GM10248 (cell line): ENCODE data around the gene RPAP3.

Experiments
- CTCF ChIA-PET: fragments of 300-600 bp; sonication (Branson Sonifier 250); formaldehyde crosslinking; extraction: SDS; loops from one replicate; lab custom pipeline; 2021; ENCODE audit warnings: antibody characterized with exemption; lab: Yijun Ruan, JAX
- POLR2A ChIA-PET: fragments of 350-650 bp; sonication (Branson Sonifier 250); formaldehyde crosslinking; extraction: SDS; loops from one replicate; lab custom pipeline; 2020; ENCODE audit warnings: antibody characterized with exemption; lab: Yijun Ruan, JAX
- DNase-seq: peaks from one replicate; pipeline ENCODE4 v3.0.0; 2012; ENCODE audit errors: extremely low spot score
- CTCF ChIP-seq: IDR thresholded peaks from 2 replicates; pipeline ENCODE4 v1.5.1; 2012; ENCODE audit warnings: mild to moderate bottlenecking, low read depth; ENCODE audit errors: extremely low read depth, missing control alignments, control extremely low read depth

RPAP3 gene

DNA sequence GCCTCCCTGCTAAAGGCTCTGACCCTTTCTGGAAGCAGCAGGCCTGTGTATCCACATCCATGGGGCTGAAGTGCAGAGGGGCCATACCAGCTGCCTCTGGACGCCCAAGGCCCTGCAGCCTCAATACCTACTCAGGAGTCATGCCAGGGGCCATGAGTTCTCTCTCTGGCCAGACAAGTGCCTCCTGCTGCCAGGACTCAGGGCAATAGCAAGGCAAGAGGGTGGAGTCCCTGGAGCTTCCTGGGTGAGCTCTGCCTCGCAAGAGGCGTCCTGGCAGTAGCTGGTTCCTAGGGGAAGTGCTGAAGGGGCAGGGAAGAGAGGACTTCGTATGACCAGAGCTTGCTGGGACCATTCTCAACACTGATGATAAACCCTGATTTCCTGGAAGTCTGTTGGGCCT lies 30.4 kb upstream of the RPAP3 start:
- no peak for DNase-seq
- POLR2A ChIA-PET = no interaction called here
- no peak for TF ChIP-seq CTCF
- CTCF ChIA-PET = interaction anchor here (0.8 to 46.2 kb wide), 4 partner anchors 11 to 46 kb away, joined by 3 to 1524 read pairs (median 233); partner anchors contain the start of genes ENDOU, RAPGEF3 and SLC48A1

GRCh38 chr12:47735649-47736048 lies 29.8 kb upstream of the RPAP3 start:
- ChIA-PET POLR2A (no interaction called here), CTCF (interaction anchor here (2.8 to 46.2 kb wide), 3 partner anchors 19 to 47 kb away, joined by 18 to 1524 read pairs (median 448); partner anchors contain the start of genes RAPGEF3 and SLC48A1)
- peak; percentile 19 for DNase-seq
- TF ChIP-seq CTCF = no peak

- no peak for TF ChIP-seq CTCF
- CTCF ChIA-PET = interaction anchor here (0.7 to 46.2 kb wide), 5 partner anchors 18 to 103 kb away, joined by 3 to 1524 read pairs (median 5); partner anchors contain the start of gene SLC48A1
- no peak for DNase-seq
- POLR2A ChIA-PET = no interaction called here
Observed at GRCh38 chr12:47734725-47735480, 29.1 kb upstream of the RPAP3 start.

DNA sequence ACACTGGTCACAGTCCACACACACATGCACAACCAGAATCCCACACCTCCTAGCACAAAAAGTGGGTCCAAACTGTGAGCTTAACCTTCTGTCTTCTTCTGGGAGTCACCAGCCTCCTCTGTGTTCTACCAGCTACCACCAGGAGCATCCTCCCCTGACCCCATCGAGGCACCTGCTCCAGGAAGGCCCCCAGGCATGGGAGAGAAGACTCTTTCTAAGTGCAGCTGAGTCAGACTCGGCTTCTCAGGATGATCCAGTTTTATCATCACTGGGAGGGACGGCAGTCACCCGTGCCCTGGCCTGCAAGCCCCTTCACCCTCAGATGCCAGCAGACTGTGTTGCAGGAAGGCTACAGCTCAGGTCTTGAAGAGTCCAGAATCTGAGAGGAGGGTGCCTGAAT lies 27.3 kb upstream of the RPAP3 start:
- CTCF ChIA-PET = interaction anchor here (1.0 to 46.2 kb wide), 9 partner anchors 9 to 105 kb away, joined by 3 to 1524 read pairs (median 5); partner anchors contain the start of gene SLC48A1
- TF ChIP-seq CTCF = no peak
- POLR2A ChIA-PET = interaction anchor here (0.8 kb wide), 1 partner anchor 26 kb away, joined by 3 read pairs; no protein-coding TSS in a partner anchor
- no peak for DNase-seq

DNA sequence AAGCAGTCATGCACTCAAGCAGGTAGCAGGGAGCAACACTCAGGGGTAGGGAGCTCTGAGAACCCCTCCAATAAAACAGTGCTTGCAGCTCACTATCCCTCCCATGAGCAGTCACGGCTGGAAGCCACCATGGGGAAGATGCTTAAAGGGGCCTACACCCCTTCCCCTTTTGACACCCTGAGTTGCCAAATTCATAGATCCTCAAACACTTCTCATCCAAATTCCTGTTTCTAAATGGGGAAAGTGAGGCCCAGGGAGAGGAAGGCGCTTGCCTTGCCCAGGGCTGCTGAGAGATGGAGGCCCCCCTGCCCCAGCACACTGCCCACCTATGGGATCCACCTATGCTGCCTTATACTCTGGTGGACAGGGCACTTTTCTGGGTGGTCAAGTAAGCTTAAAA lies 26.7 kb upstream of the RPAP3 start:
- POLR2A ChIA-PET = no interaction called here
- no peak for TF ChIP-seq CTCF
- CTCF ChIA-PET = interaction anchor here (1.0 to 46.2 kb wide), 6 partner anchors 10 to 105 kb away, joined by 3 to 1524 read pairs (median 72); partner anchors contain the start of gene SLC48A1
- DNase-seq = no peak

- TF ChIP-seq CTCF = no peak
- no peak for DNase-seq
- CTCF ChIA-PET = interaction anchor here (1.0 to 46.2 kb wide), 5 partner anchors 11 to 106 kb away, joined by 4 to 1524 read pairs (median 125); partner anchors contain the start of gene SLC48A1
- POLR2A ChIA-PET = no interaction called here
Observed at GRCh38 chr12:47731723-47732122, 25.9 kb upstream of the RPAP3 start.
